GM19351 (cell line): ENCODE results near the gene LGALS14.
"Not testable (repeated sequence)": the region's sequence is repeated elsewhere in the genome, so short reads cannot be mapped to it uniquely, and the experiment has no call there.

Experiments used
- ATAC-seq: cut with Tn5 transposase; IDR thresholded peaks from one replicate; pipeline ENCODE4 v1.9.1; 2021; ENCODE audit warnings: mild to moderate bottlenecking, moderate library complexity; ENCODE audit not compliant: unreplicated experiment

Gene LGALS14, protein sequence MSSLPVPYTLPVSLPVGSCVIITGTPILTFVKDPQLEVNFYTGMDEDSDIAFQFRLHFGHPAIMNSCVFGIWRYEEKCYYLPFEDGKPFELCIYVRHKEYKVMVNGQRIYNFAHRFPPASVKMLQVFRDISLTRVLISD

DNA sequence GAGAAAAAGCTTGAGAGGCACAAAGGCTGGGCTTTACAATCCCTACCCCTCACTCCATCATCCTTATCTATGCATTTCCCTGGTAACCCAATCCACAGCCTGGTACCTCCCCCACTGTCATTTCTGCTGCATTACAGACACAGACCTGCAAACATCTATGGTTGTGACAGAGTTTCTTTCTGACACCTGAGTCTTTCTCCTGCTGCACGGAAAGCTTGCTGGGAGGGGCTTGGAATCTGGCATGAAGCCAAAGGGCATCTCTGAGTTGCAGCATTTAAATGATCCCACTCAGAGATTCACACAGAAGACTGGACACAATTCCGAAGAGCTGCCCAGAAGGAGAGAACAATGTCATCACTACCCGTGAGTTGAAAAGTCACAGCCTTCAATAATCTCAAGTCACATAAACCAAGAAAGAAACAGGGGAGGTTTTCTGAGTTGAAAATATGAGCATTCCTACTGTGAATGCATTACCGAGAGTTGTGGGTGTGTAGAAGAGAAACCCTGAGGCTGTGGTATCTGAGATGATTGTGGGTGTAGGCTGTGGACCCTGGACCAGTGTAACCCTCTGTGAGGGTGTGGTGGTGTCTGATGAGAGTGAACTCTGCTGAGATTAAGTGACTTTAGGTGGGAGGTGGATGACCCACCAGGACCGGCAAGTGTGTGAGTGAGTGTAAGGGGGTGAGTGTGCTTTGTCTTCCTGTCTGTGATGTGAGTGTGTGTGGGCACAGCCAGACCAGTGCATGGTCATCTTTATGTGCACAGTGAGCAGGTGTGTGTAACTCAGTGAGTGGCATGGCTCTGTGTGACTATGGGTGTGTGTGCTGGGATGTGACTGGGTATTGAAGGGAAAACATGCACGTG, at the start of gene LGALS14:
Gene LGALS14, plus strand, starts transcription at position 301 of the 864 bp plus-strand sequence. Its CDS starts 48 bp downstream, at position 349.
- ATAC-seq = no peak

DNA sequence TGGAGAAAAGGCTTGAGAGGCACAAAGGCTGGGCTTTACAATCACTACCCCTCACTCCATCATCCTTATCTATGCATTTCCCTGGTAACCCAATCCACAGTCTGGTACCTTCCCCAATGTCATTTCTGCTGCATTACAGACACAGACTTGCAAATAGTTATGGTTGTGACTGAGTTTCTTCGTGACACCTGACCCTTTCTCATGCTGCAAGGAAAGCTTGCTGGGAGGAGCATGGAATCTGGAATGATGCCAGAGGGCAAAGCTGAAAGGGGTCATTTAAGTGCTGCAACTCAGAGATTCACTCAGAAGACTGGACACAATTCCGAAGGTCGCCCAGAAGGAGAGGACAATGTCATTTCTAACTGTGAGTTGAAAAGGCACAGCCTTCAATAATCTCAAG, 48.7 kb upstream of the LGALS14 start, which contains the start of gene LGALS16:
Gene LGALS16, plus strand, starts transcription at position 301 of the 400 bp plus-strand sequence. Its CDS starts 49 bp downstream, at position 350.
- no peak for ATAC-seq

DNA sequence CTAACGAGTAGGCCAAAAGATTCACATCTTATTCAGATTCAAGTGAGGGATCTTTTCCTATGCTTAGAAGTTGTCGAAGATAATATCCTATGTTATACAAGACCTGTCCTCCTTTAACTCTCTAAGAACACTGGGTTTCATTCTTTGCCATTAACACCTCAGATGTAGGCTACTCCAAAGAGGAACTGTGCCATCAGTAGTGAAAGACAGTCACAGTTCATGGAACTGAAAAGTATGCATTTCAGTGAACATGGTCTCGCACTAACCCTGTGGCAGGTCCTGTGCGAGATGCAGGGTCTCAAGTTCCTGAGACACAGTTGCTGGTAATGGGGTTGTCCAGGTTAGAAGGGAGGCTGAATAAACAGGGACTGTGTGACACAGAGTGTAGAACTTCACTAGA, 44.5 kb upstream of the LGALS14 start:
- ATAC-seq = no peak

DNA sequence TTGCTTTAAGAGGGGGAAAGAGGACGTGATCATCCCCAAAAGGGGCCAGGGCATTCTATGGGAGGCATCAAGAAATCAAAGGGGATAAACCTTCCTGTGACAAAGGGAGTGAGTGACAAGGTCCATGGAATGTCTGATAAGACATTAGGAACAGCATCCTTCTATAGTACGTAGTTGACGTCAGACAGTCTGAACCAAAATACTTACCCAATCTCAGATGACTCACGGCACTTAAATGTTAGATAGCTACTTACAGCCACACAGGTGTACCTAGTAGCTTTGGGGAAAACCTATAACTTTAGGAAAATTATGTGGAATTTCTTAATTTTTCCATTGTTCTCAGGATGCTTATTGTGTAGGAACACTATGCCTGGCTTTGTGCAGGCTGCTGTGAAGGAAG, 43.6 kb upstream of the LGALS14 start:
- ATAC-seq = no peak

DNA sequence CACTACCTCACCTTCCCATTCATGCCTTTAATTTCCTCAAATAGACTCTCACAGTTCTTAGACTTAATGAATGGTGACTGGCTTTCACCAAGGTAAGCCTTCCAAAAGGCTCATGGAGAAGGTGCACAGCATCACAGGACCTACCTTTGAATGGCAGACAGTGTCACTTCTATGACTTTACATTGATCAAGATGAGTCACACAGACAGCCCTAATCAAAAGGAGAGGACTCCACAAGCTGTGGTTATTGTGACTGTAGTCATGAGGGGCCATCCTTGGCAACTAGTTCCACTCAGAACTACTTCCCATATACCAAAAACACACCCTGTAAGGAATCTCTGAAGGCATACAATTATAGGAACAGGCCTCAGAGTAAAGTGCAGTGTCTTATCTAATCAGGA, 42.7 kb upstream of the LGALS14 start:
- ATAC-seq = no peak

DNA sequence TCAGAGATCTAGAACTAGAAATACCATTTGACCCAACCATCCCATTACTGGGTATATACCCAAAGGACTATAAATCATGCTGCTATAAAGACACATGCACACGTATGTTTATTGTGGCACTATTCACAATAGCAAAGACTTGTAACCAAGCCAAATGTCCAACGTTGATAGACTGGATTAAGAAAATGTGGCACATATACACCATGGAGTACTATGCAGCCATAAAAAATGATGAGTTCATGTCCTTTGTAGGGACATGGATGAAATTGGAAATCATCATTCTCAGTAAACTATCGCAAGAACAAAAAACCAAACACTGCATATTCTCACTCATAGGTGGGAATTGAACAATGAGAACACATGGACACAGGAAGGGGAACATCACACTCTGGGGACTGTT, 34.4 kb upstream of the LGALS14 start:
- ATAC-seq = not testable (repeated sequence)

DNA sequence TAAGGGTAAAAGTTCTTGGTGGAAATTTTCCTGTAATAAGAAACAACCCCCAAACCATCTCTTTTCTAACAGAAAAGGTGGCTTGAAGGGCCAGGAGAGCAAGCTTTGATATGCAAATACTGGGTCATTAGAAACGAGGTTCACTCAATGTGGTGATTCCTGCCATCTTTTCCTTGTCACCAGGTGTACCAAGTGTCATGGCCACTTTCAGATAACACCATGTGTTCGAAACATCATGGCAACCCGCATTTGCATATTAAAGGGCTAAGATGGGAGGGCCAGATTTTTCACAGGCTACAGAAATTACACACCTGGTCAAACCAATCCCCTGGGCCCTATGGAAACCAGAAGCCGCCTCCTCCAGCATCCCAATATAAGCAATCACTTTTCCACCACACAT, 33.3 kb upstream of the LGALS14 start:
- no peak for ATAC-seq

DNA sequence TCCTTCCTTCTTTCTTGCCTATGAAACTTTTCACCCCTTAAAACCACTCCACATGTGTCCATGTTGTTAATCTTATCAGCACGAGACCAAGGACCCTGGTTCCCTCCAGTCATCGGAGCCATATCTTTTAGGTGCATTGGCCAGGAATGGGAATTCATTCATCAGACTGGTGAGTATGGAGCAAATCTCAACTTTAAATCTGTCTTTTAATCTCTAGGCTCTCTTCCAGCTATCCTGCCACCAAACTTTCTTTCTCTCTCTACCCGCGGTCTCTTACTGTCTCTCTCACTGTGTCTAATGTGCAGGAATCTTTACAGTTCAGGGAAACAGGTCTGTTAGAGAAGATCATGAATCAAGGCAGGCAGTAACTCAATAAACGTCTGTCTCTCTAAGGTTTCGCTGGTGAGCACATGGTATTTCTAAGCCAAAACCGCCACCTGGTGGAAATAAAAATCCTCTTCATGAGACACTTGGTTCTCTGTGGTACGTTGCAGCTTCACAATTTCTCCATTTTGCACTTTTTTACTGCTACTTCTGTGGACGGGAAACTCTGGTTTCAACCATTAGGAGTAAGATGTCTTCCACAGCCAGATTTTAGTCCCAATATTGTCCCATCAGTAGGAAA, 32.4 kb upstream of the LGALS14 start:
- no peak for ATAC-seq

DNA sequence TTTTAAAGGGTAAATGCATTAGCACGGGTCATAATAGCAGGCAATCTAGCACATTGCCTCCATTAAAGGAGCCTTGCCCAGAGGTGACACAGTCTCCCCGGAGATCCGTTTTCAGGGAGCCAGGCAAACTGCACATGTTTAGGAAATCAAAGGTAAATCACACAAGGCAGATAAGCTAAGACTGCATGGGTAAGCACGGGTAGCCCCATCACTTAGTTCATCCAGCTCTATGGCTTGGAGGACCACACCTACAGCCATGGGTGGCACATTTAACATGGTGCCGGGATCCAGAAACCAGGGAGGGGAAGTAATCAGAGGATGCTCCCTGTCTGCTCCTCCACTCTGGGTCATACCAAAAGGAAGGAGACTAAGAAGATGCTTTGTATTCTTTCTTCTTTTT, 31.8 kb upstream of the LGALS14 start:
- ATAC-seq = no peak

DNA sequence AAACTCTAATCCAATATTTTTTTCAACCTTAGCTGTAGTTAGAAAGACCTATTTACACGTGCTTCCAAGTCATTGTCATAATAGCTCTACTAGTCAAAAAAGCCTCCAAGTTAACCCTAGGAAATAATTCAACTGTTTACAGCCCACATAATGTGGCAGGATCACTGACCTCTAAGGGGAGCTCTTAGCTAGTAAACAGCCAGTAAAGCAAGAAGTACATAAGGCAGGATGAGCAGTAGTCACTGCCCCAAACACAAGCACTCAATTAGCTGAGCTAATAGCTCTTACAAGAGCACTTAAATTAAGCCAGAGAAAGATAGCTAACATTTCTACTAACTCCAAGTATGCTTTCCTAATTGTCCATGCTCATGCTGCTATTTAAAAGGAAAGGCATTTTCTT, 30.4 kb upstream of the LGALS14 start:
- ATAC-seq = not testable (repeated sequence)

DNA sequence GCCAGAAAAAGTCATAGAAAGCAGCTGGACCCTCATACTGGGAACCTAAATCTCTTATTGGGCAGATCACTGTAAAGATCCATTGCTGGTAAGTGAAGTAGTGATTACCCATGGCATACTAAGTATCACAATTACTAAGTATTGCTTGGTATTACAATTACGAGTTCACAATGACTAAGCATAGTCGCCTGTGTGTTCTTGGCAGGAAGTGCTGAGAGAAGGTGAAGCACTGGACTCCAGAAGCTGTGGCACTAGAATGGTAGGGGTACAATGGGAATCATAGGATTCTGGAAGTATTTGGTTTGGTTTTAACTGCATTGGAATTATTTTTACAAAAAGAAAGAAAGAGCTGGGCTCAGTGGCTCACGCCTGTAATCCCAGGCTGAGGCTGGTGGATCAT, 28.3 kb upstream of the LGALS14 start:
- ATAC-seq = no peak

DNA sequence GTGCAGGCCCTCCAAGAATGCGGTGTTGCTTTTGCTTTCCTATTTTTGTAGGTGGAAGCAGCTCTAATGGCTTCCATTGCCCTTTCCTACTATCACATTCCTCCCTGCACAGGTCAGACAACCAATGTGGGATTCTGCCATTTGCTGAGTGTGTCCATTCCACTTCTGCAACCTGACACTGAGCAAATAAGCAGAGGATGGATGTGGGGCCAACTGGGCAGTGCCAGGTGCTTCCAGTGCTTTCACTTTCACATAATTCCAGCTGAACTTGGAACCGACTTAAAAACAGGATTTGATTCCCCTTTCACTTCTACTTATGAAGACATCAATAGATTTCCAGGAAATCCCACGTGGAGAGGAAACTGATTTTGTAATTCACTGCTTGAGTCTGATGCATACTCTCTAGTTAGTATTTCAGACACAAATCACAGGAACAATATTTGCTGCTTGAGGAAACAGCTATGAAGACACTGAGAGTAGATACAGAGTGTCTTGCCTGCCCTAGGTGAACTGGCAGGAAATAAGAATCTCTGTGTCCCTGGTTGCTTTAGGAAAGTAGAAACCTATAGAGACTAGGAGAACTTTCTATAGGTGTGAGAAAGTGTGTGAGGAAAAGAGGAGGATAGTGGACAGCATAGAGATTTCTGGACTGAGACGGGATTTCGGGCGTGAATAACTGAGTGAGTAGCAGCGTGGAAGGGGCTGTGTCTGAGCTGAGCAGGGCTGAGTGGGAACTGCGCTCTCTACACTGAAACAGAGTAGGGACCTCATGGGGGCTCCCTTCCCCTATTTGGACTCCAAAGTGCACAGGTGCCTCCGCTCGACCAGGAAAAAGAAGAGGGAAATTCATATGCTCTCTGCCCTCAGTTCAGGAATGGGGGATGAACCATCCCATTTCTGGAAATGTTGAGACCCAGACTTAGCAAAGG, 26.1 kb upstream of the LGALS14 start:
- ATAC-seq = no peak

DNA sequence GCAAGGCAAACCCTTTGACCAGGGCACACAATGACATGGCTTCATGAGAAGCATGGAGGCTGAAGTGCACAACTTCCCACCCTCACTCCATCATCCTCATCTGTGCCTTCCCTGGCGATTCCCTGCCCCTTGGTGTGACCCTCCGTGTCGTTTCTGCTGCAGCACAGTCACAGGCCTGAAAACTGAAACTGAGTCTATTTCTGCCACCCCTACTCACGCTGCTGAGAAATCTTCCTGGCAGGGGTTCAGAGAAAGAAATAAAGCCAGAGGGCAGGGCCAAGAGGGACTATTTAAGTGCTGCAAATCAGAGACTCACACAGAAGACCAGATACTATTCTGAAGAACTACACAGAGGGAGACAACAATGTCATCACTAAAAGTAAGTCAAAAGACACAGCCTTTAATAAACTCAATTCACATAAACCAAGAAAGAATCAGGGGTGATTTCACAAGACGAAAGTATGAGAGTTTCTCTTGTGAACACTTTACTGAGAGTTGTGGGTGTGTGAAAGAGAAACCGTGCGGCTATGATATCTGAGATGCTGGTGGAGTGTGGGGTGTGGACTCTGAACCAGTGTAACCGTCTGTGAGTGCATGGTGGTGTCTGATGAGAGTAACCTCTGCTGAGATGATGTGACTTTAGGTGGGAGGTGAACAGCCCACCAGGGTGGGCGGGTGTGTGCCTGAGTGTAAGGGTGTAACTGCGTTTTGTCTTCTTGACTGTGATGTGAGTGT, 25.1 kb upstream of the LGALS14 start:
- ATAC-seq = no peak

DNA sequence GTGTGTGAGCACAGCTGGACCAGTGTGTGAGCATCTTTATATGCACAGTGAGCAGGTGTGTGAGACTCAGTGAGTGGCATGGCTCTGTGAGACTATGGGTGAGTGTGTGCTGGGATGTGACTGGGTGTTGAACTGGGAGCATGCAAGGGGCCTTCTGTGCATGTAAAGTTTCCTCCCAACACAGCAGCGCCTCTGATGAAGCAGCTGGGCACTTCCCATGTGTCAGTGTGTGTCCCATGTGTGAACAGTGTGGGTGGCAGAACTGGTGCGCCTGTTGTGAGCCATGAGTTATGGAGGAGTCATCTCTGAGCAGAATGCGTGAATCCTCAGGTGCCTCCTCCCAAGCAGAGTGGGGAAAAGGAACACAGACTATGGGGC, 24.5 kb upstream of the LGALS14 start:
- ATAC-seq = no peak

DNA sequence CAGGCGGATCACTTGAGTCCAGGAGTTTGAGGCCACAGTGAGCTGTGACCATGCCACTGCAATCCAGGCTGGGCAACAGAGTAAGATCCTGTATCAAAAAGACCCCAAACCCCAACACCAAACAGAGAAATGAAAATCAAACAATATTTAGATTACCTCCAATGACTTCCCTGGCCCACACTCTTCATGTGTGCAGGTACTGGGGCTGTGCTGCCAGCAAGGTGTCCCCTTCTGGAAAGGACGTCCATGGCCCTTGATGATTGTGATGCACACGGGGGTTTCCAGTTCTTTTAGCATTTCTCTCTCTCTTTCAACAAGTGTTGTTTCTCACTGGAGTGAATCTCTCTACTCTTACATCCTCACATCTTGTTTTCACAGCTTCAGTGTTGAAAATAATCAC, 23.7 kb upstream of the LGALS14 start:
- ATAC-seq = no peak

DNA sequence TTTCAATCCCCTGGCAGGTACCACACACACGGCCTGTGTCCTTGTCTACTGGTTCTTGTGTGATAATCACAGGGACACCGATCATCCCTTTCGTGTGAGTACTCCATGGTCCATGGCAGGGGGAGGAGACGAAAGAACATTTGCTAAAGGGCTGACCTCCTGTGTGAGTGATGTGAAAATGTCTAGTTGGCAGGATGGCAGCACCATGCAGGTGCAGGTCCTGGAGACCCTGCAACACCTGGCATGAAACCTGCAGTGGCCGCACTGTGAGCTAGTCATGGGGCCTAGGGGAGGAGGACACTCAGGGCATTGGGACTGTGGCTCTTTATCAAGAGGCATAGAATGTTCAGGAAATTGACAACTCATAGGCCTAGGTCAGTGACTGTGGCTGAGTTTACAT, 22.9 kb upstream of the LGALS14 start:
- no peak for ATAC-seq

DNA sequence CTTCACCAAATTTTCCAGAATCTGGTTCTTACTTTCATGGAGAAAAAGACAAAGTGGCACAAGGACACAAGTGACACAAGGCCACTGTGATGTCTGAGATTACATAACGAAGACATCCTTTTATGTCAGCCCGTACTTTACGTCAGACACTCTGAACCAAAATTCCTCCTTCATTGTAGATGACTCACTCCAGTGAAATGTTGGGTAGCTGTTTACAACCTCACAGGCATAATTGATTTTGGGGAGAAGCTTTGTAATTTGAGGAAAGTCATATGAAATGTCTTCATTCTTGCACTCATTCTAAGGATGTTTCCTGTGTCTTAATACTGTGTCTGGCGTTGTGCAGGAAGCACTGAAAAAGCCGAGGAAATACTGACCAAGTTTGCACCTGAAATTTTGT, 20.0 kb upstream of the LGALS14 start:
- ATAC-seq = no peak

DNA sequence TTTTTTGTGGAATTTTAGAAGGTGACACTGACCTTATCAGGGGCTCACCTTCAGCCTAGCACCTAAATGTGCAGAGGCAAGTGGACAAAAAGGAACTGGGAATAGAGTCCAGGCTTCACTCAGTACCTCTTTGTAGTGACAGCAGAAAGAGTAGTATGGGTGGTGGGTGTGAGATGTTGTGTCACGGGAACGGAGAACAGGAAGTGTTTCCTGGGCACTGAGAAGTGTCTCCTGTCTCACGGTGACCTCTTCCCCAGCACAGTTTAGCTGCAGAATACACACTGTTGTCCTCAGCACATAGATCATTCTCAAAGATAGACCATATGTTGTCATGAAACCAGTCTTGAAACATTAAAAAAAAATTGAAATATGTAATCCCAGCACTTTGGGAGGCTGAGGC, 17.5 kb upstream of the LGALS14 start:
- no peak for ATAC-seq

DNA sequence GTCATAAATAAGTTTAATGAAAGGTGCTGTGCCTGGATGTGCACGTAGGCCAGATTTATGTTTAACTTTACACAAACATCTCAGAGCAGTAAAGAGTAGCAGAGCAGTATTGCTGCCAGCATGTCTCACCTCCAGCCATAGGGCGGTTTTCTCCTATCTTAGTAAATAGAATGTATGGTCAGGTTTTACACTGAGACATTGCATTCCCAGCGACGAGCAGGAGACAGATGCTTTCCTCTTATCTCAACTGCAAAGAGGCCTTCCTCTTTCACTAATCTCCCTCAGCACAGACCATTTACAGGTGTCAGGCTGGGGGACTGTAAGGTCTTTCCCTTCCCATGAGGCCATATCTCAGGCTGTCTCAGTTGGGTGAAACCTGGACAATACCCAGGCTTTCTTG, 15.6 kb upstream of the LGALS14 start:
- not testable (repeated sequence) for ATAC-seq

DNA sequence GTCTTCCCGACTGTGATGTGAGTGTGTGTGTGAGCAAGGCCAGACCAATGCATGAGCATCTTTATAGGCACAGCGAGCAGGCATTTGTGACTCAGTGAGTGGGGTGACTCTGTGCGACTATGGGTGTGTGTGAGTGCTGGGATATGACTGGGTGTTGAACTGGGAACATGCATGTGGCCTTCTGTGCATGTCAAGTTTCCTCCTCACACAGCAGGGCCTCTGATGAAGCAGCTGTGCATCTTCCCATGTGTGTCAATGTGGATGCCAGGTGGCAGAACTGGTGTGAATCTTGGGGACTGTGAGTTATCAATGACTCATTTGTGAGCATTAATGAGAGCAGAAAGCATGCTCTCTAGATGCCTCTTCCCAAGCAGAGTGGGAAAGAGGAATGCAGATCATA, 12.1 kb upstream of the LGALS14 start:
- no peak for ATAC-seq
